Glutamatergic neuron (in vitro differentiated cells): Measurements from ENCODE around the gene HDDC3. TPM values are rescaled to one million over a fixed set of nuclear protein-coding genes. Genes with fewer than 3 reads are reported as not detected.

Experiments
- DNase-seq: peaks from one replicate; pipeline ENCODE4 v3.0.0; 2022
- H3K27ac Mint-ChIP-seq: one replicate; pipeline ENCODE4 v1.8.0; 2020; ENCODE audit warnings: mild to moderate bottlenecking, mixed read lengths, inconsistent platforms; ENCODE audit not compliant: unreplicated experiment
- H3K27me3 Mint-ChIP-seq: one replicate; pipeline ENCODE4 v1.8.0; 2020; ENCODE audit warnings: mild to moderate bottlenecking, moderate library complexity, mixed read lengths, inconsistent platforms; ENCODE audit not compliant: unreplicated experiment
- H3K36me3 Mint-ChIP-seq: one replicate; pipeline ENCODE4 v1.8.0; 2020; ENCODE audit warnings: mild to moderate bottlenecking, mixed read lengths, inconsistent platforms; ENCODE audit not compliant: unreplicated experiment
- H3K4me1 Mint-ChIP-seq: one replicate; pipeline ENCODE4 v1.8.0; 2020; ENCODE audit warnings: mild to moderate bottlenecking, low read depth, mixed read lengths, inconsistent platforms; ENCODE audit not compliant: unreplicated experiment
- H3K4me3 Mint-ChIP-seq: one replicate; pipeline ENCODE4 v1.8.0; 2020; ENCODE audit warnings: mild to moderate bottlenecking, mixed read lengths, inconsistent platforms; ENCODE audit not compliant: unreplicated experiment
- H3K9me3 Mint-ChIP-seq: one replicate; pipeline ENCODE4 v1.8.0; 2020; ENCODE audit warnings: mild to moderate bottlenecking, moderate library complexity, mixed read lengths, inconsistent platforms; ENCODE audit not compliant: unreplicated experiment
- total RNA-seq: library from RNA; stranded (reverse); fragmentation: NEBNext Ultra II Directional; extraction: Animal tissue kit (Norgen Biotek cat#: 25700); gene quantifications from one replicate; pipeline ENCODE4 v1.2.1, GENCODE V29; 2021; ENCODE audit not compliant: unreplicated experiment
- TF ChIP-seq, protein P1 (sequence below): fragments of 200-600 bp; sonication (generic); IDR thresholded peaks from one replicate; pipeline ENCODE4 v1.5.0; 2021; ENCODE audit not compliant: partially characterized antibody, unreplicated experiment

Gene HDDC3
- total RNA-seq, 1 donor from 2014 or later, result 10.7 TPM

DNA sequence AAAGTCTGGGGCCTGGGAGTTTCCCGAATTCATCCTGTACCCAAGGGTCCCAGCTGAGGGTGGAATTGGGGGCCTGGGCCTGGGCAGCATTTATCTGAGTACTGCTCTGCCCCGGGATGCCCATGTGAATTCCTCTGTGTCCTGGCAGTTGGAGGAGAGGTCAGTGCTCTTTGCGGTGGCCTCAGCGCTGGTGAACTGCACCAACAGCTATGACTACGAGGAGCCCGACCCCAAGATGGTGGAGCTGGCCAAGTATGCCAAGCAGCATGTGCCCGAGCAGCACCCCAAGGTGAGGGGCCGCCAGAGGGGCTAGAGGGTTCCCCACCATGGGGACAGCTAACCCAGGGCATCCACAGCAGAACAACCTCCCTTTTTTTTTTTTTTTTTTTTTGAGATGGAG, 16.2 kb upstream of the HDDC3 start:
- TF ChIP-seq, protein P1, sequence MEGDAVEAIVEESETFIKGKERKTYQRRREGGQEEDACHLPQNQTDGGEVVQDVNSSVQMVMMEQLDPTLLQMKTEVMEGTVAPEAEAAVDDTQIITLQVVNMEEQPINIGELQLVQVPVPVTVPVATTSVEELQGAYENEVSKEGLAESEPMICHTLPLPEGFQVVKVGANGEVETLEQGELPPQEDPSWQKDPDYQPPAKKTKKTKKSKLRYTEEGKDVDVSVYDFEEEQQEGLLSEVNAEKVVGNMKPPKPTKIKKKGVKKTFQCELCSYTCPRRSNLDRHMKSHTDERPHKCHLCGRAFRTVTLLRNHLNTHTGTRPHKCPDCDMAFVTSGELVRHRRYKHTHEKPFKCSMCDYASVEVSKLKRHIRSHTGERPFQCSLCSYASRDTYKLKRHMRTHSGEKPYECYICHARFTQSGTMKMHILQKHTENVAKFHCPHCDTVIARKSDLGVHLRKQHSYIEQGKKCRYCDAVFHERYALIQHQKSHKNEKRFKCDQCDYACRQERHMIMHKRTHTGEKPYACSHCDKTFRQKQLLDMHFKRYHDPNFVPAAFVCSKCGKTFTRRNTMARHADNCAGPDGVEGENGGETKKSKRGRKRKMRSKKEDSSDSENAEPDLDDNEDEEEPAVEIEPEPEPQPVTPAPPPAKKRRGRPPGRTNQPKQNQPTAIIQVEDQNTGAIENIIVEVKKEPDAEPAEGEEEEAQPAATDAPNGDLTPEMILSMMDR, result no peak
- H3K27me3 Mint-ChIP-seq, result peaks cover 7% of the 10 kb centered on the region
- no peaks in the 10 kb centered on the region for H3K36me3 Mint-ChIP-seq
- H3K9me3 Mint-ChIP-seq, result peaks cover 3% of the 10 kb centered on the region
- H3K4me3 Mint-ChIP-seq, result no peak overlapping the region
- H3K27ac Mint-ChIP-seq, result no peak overlapping the region
- no peak for DNase-seq
- no peaks in the 10 kb centered on the region for H3K4me1 Mint-ChIP-seq

DNA sequence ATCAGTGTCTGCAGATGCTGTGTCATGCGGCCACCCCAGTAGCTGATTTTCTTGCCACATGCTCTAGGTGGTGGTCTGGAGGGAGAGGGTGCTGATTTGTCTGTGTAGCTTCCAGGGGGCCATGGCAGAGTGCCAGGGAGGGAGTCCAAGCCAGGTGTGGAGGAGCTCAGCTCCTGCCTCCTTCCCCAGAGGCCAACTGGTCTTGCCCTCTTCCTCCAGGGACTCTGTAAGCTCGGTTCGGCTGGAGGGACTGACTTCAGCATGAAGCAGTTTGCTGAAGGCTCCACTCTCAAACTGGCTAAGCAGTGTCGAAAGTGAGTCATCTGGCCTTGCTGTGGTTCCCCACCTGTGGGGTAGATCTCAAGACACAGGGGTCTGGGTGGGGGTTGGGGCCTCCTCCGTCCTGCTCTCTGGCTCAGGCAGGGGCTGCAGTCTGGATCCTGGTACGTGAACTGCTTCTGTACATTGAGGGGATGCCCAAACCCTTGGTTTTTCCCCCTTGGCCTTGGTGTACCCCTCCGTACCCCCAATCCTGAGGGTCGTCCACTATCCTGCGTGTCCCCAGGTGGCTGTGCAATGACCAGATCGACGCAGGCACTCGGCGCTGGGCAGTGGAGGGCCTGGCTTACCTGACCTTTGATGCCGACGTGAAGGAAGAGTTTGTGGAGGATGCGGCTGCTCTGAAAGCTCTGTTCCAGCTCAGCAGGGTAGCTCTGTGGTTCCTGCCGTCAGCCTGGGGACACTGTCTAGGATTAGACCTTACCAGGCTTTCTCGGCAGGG, 15.4 kb upstream of the HDDC3 start:
- Mint-ChIP-seq H3K27me3 (peaks cover 5% of the 10 kb centered on the region), H3K4me1 (no peaks in the 10 kb centered on the region), H3K4me3 (no peak overlapping the region), H3K36me3 (no peaks in the 10 kb centered on the region), H3K27ac (no peak overlapping the region), H3K9me3 (peaks cover 3% of the 10 kb centered on the region)
- TF ChIP-seq, protein P1, result no peak
- no peak for DNase-seq

DNA sequence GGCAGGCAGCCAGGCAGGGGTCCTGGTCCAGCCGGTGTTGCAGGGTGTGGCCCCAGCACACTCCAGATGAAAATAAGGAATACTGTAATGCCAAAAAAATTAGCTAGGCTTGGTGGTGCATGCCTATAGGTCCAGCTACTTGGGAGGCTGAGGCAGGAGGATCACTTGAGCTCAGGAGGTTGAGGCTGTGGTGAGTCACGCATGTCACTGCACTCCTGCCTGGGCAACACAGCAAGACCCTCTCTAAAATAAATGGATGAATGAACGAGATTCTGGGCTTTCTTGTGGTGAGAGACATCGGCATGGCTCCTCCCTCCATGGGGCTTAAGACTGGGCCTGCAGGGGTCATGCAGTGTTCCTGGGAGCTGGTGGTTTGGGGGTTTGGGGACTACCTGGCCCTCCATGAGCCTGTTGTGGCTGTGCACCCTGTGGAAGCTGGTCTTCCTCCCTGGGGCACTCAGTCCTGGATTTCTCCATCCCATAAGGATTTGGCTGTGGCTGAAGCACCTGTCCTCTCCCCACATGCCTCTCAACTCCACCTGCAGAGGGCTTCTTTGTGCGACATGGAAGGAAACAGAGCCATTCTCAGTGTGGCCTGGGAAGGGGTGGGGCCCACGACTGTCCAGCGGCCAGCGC, 14.7 kb upstream of the HDDC3 start:
- peaks cover 4% of the 10 kb centered on the region for H3K27me3 Mint-ChIP-seq
- peaks cover 2% of the 10 kb centered on the region for H3K9me3 Mint-ChIP-seq
- H3K27ac Mint-ChIP-seq, result no peak overlapping the region
- H3K4me1 Mint-ChIP-seq, result no peaks in the 10 kb centered on the region
- no peak overlapping the region for H3K4me3 Mint-ChIP-seq
- TF ChIP-seq, protein P1, result no peak
- H3K36me3 Mint-ChIP-seq, result no peaks in the 10 kb centered on the region
- no peak for DNase-seq

DNA sequence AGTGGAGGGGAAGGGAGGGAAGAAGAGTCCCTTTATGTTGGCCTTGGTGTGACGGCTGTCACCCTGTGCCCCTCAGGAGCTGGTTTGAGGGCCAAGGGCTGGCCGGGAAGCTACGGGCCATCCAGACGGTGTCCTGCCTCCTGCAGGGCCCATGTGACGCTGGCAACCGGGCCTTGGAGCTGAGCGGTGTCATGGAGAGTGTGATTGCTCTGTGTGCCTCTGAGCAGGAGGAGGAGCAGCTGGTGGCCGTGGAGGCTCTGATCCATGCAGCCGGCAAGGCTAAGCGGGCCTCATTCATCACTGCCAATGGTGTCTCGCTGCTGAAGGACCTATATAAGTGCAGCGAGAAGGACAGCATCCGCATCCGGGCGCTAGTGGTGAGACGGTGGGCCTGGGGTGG, 14.2 kb upstream of the HDDC3 start:
- Mint-ChIP-seq H3K4me1 (no peaks in the 10 kb centered on the region), H3K27me3 (no peaks in the 10 kb centered on the region), H3K36me3 (no peaks in the 10 kb centered on the region), H3K27ac (no peak overlapping the region), H3K4me3 (no peak overlapping the region), H3K9me3 (peaks cover 2% of the 10 kb centered on the region)
- no peak for DNase-seq
- TF ChIP-seq, protein P1, result no peak

DNA sequence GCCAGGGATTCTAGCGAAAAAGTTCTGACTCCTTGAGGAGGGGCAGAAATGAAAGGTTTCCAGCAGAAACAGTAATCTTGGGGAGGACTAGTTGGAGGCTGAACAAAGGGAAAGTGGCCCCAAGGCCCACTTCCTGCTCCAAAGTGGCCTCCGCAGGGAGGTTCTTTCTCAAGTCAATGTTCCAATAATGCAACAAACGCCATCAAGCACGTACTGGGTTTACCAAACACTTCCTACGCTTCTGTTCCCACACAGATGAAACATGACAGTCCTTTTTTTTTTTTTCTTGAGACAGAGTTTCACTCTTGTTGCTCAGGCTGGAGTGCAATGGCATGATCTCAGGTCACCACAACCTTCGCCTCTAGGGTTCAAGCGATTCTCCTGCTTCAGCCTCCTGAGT, 12.7 kb upstream of the HDDC3 start:
- no peaks in the 10 kb centered on the region for H3K27me3 Mint-ChIP-seq
- DNase-seq, result no peak
- no peaks in the 10 kb centered on the region for H3K36me3 Mint-ChIP-seq
- no peaks in the 10 kb centered on the region for H3K4me1 Mint-ChIP-seq
- no peak overlapping the region for H3K4me3 Mint-ChIP-seq
- TF ChIP-seq, protein P1, result no peak
- peaks cover 2% of the 10 kb centered on the region for H3K9me3 Mint-ChIP-seq
- H3K27ac Mint-ChIP-seq, result no peak overlapping the region
